ENCODE results near the gene KCNF1. TPM values are rescaled to one million over a fixed set of nuclear protein-coding genes. Genes with fewer than 3 reads are reported as not detected.

KCNF1 gene
- total and polyA plus RNA-seq, 10 of the 15 experiments (the other 5 are each of a cell fraction or from before 2014, with no cell fraction given), result not detected

GRCh38 chr2:10921525-10921924 lies 9.8 kb downstream of the KCNF1 start:
- H3K4me3 ChIP-seq, result no peak overlapping the region
- H3K27me3 ChIP-seq (replicated peaks in 1 of 2; ENCODE audit: control insufficient read depth in 2 of 2, insufficient read depth in 2 of 2, low read length in 1 of 2), result no peaks in the 10 kb centered on the region; a peak in 2 of 4 replicates
- H3K9me3 ChIP-seq (replicated peaks; ENCODE audit: control insufficient read depth, insufficient read depth, low read length), result no peaks in the 10 kb centered on the region
- H4K20me1 ChIP-seq (ENCODE audit: control insufficient read depth, insufficient read depth), result no peaks in the 10 kb centered on the region
- ATAC-seq (no peak), FAIRE-seq (no peak), DNase-seq (ENCODE audit: low read depth, low spot score) (no peak)
- no peaks in the 10 kb centered on the region for H3K4me1 ChIP-seq (ENCODE audit: control insufficient read depth, insufficient read depth, low read length)
- WGBS (ENCODE audit: insufficient coverage, insufficient replicate concordance, low lambda C conversion rate, missing lambda C conversion rate), result 17% methylated on average over 5 of the region's 6 CpGs
- H2AFZ ChIP-seq (ENCODE audit: control insufficient read depth, low read depth, low read length), result no peak overlapping the region
- no TSS peak for BruUV-seq (replicated peaks)
- no peaks in the 10 kb centered on the region for H3K36me3 ChIP-seq (ENCODE audit: control insufficient read depth in 2 of 2, insufficient read depth in 2 of 2, low read length in 1 of 2)
- CTCF ChIA-PET, result no interaction called here
- in situ Hi-C loops (cut with MboI) (no loop called here), intact Hi-C loops (cut with micrococcal nuclease; ENCODE audit: unreplicated experiment) (no loop called here)
- no peak overlapping the region for H3K27ac ChIP-seq (ENCODE audit: control insufficient read depth, insufficient read depth)
- SMC1A ChIA-PET (ENCODE audit: uncharacterized antibody, unreplicated experiment), result no interaction called here
- H3K4me2 ChIP-seq (ENCODE audit: control insufficient read depth, insufficient read depth), result no peak overlapping the region
- POLR2A ChIA-PET, result no interaction called here
- H3K79me2 ChIP-seq (ENCODE audit: control insufficient read depth, insufficient read depth, low read length), result no peaks in the 10 kb centered on the region
- RAD21 ChIA-PET (ENCODE audit: unreplicated experiment), result no interaction called here
- H3K9ac ChIP-seq (ENCODE audit: control insufficient read depth, insufficient read depth, low read length), result no peak overlapping the region
- no peak for TF ChIP-seq RAD21 (IDR thresholded peaks at IDR 0.05; ENCODE audit: insufficient read depth, low read depth, low read length)
- TF ChIP-seq ZBED1 (IDR thresholded peaks at IDR 0.05; ENCODE audit: borderline replicate concordance), result no peak
- no peak for TF ChIP-seq DPF2 (IDR thresholded peaks at IDR 0.05)
- no peak for TF ChIP-seq ATF7 (IDR thresholded peaks at IDR 0.05; ENCODE audit: low read depth)
- TF ChIP-seq BCLAF1 (IDR thresholded peaks at IDR 0.05), result no peak
- no peak for TF ChIP-seq IKZF1 (conservative IDR thresholded peaks at IDR 0.05)
- TF ChIP-seq MEF2A (IDR thresholded peaks at IDR 0.05; ENCODE audit: insufficient read depth, low read depth, low read length), result no peak
- TF ChIP-seq ZNF274 (IDR thresholded peaks at IDR 0.05; ENCODE audit: insufficient read depth, insufficient read length), result no peak
- TF ChIP-seq NRF1 (conservative IDR thresholded peaks at IDR 0.05; ENCODE audit: low read depth, low read length), result no peak
- TF ChIP-seq REST (IDR thresholded peaks at IDR 0.05; ENCODE audit: low read depth, low read length), result no peak
- no peak for TF ChIP-seq FOXM1 (IDR thresholded peaks at IDR 0.05; ENCODE audit: low read depth, low read length)
- TF ChIP-seq BCL3 (IDR thresholded peaks at IDR 0.05; ENCODE audit: borderline replicate concordance, insufficient read depth, low read depth, low read length, poor library complexity, severe bottlenecking), result no peak
- no peak for TF ChIP-seq CREB1 (IDR thresholded peaks at IDR 0.05; ENCODE audit: low read depth)
- TF ChIP-seq ESRRA (IDR thresholded peaks at IDR 0.05; ENCODE audit: low read length), result no peak
- TF ChIP-seq KAT2A (conservative IDR thresholded peaks at IDR 0.05; ENCODE audit: control insufficient read depth, low read depth, low read length), result no peak
- no peak for TF ChIP-seq E2F4 (IDR thresholded peaks at IDR 0.05; ENCODE audit: low read depth, low read length)
- no peak for TF ChIP-seq EED (IDR thresholded peaks at IDR 0.05; ENCODE audit: low read depth)
- TF ChIP-seq HDGF (IDR thresholded peaks at IDR 0.05), result no peak
